Fibroblast of lung (primary cell): ENCODE data around the gene CYP26B1. TPM values are rescaled to one million over a fixed set of nuclear protein-coding genes. Genes with fewer than 3 reads are reported as not detected.
A peak's percentile ranks its signal among the peaks of the same experiment; 100 is the strongest.

Source experiments
- DNase-seq, 2 donors: peaks; one replicate each; pipeline versions ENCODE4 v3.0.0 to v3.0.0-alpha.2; 2010; ENCODE audit warnings: low read depth in 2 of 2
- H2AFZ ChIP-seq: 2 replicates; pipeline ENCODE4 v1.5.1; 2012; ENCODE audit warnings: low read length, control low read depth, inconsistent platforms
- H3K27ac ChIP-seq: 2 replicates; pipeline ENCODE4 v1.5.1; 2011; ENCODE audit warnings: low read length, control low read depth; ENCODE audit not compliant: insufficient read depth
- H3K27me3 ChIP-seq: 2 replicates; pipeline ENCODE4 v1.5.1; 2011; ENCODE audit warnings: mild to moderate bottlenecking, low read length; ENCODE audit not compliant: control insufficient read depth, insufficient read depth
- H3K36me3 ChIP-seq: 2 replicates; pipeline ENCODE4 v1.5.1; 2011; ENCODE audit warnings: low read length; ENCODE audit not compliant: control insufficient read depth, insufficient read depth
- H3K4me1 ChIP-seq: 2 replicates; pipeline ENCODE4 v1.5.1; 2011; ENCODE audit warnings: low read length; ENCODE audit not compliant: control insufficient read depth, insufficient read depth; ENCODE audit errors: extremely low read depth
- H3K4me2 ChIP-seq: 2 replicates; pipeline ENCODE4 v1.5.1; 2011; ENCODE audit warnings: low read length, control low read depth; ENCODE audit not compliant: insufficient read depth; ENCODE audit errors: extremely low read depth
- H3K4me3 ChIP-seq, 4 experiments: fragments of 200-600 bp in 1 of 4; sonication (generic) in 1 of 4; replicated peaks in 1 of 4; 2 replicates each; pipeline ENCODE4 v1.5.1; 2011 to 2016; ENCODE audit warnings: low read length in 4 of 4, low read depth in 3 of 4, mild to moderate bottlenecking in 3 of 4, control low read depth in 2 of 4, inconsistent platforms in 1 of 4, mixed read lengths in 1 of 4; ENCODE audit not compliant: insufficient read depth in 1 of 4; ENCODE audit errors: control extremely low read depth in 1 of 4
- H3K79me2 ChIP-seq: 2 replicates; pipeline ENCODE4 v1.5.1; 2012; ENCODE audit warnings: mild to moderate bottlenecking, low read length, inconsistent platforms; ENCODE audit not compliant: control insufficient read depth, insufficient read depth
- H3K9ac ChIP-seq: 2 replicates; pipeline ENCODE4 v1.5.1; 2011; ENCODE audit warnings: mild to moderate bottlenecking, low read length, control low read depth; ENCODE audit not compliant: insufficient read depth
- H3K9me3 ChIP-seq: 2 replicates; pipeline ENCODE4 v1.5.1; 2012; ENCODE audit warnings: low read depth, low read length; ENCODE audit not compliant: control insufficient read depth, insufficient read depth
- H4K20me1 ChIP-seq: 2 replicates; pipeline ENCODE4 v1.5.1; 2011; ENCODE audit warnings: low read length; ENCODE audit not compliant: control insufficient read depth, insufficient read depth; ENCODE audit errors: extremely low read depth
- CTCF ChIP-seq, 2 donors: IDR thresholded peaks in 1 of 2; conservative IDR thresholded peaks in 1 of 2; 1 replicate in 1 of 2; 2 replicates in 1 of 2; pipeline ENCODE4 v1.5.1; 2011 to 2012; ENCODE audit warnings: low read length in 2 of 2, control low read depth in 1 of 2, inconsistent platforms in 1 of 2, low read depth in 1 of 2, mild to moderate bottlenecking in 1 of 2
- EZH2 ChIP-seq: IDR thresholded peaks from 2 replicates; pipeline ENCODE4 v1.5.1; 2012; ENCODE audit warnings: low read length, control low read depth, mild to moderate bottlenecking; ENCODE audit errors: missing control alignments
- polyA plus RNA-seq, 2 donors: library from polyadenylated mRNA; depleted of rRNA in 1 of 2; stranded (reverse) in 1 of 2; unstranded in 1 of 2; fragments of >200 nt; gene quantifications; 2 replicates each; pipeline ENCODE4 v1.2.1, GENCODE V29; 2011 to 2012; ENCODE audit warnings: missing spikeins in 1 of 2
- total RNA-seq: library from RNA; depleted of rRNA; stranded (reverse); fragments of >200 nt; gene quantifications from 2 replicates; pipeline ENCODE4 v1.2.1, GENCODE V29; 2014

Gene CYP26B1
- total and polyA plus RNA-seq, 2 donors (not counting 1 experiment from before 2014, with no cell fraction given), result 0.09 to 0.17 TPM

GRCh38 chr2:72082887-72083286, 64.8 kb downstream of the CYP26B1 start:
- H3K27me3 ChIP-seq, result no peaks in the 10 kb centered on the region
- H3K4me1 ChIP-seq, result no peaks in the 10 kb centered on the region
- no peaks in the 10 kb centered on the region for H3K9me3 ChIP-seq
- H2AFZ ChIP-seq, result no peak overlapping the region
- no peak overlapping the region for H3K4me2 ChIP-seq
- no peak for DNase-seq
- H3K36me3 ChIP-seq, result no peaks in the 10 kb centered on the region
- no peaks in the 10 kb centered on the region for H4K20me1 ChIP-seq
- H3K9ac ChIP-seq, result no peak overlapping the region
- TF ChIP-seq EZH2 (no peak), CTCF (conservative IDR thresholded peaks at IDR 0.05 in 1 of 2, IDR thresholded peaks at IDR 0.05 in 1 of 2; ENCODE audit: low read depth in 1 of 2, low read length in 2 of 2) (no peak)
- H3K4me3 ChIP-seq, result no peak overlapping the region
- no peak overlapping the region for H3K27ac ChIP-seq
- no peaks in the 10 kb centered on the region for H3K79me2 ChIP-seq

- Histone ChIP-seq H3K27ac (no peak overlapping the region), H4K20me1 (no peaks in the 10 kb centered on the region), H3K4me3 (no peak overlapping the region), H3K9me3 (no peaks in the 10 kb centered on the region), H3K4me2 (no peak overlapping the region), H3K27me3 (no peaks in the 10 kb centered on the region), H3K36me3 (no peaks in the 10 kb centered on the region), H2AFZ (no peak overlapping the region), H3K9ac (no peak overlapping the region), H3K79me2 (no peaks in the 10 kb centered on the region), H3K4me1 (no peaks in the 10 kb centered on the region)
- TF ChIP-seq CTCF (conservative IDR thresholded peaks at IDR 0.05 in 1 of 2, IDR thresholded peaks at IDR 0.05 in 1 of 2; ENCODE audit: low read depth in 1 of 2, low read length in 2 of 2) (no peak), EZH2 (no peak)
- DNase-seq, result peak in 1 of 2 donors; percentile 44
These were observed 65.6 kb downstream of the CYP26B1 start for GRCh38 chr2:72082021-72082601.

DNA sequence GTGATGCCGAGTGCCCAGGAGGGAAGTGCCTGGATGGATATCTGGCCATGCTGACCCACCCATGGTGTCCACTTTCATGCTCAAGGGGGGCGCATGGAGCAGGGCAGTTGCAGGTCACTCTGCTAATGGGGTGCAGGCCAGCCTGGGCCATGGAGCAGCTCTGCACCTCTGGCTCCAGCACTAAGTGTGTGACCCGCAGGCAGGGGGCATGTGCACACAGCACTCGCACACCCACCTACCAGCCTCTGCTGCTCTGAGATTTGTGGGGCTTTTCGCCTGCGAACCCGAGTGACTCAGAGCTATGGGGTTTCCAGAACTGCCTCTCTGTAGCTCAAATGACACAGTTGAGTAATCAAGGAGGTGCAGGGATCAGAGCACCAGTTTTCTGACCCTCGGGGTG, 66.2 kb downstream of the CYP26B1 start:
- H3K9me3 ChIP-seq, result no peaks in the 10 kb centered on the region
- no peaks in the 10 kb centered on the region for H3K36me3 ChIP-seq
- peak in 1 of 2 donors; percentile 47 for DNase-seq
- H3K27me3 ChIP-seq, result no peaks in the 10 kb centered on the region
- H4K20me1 ChIP-seq, result no peaks in the 10 kb centered on the region
- H3K27ac ChIP-seq, result no peak overlapping the region
- no peaks in the 10 kb centered on the region for H3K4me1 ChIP-seq
- H3K4me3 ChIP-seq, result no peak overlapping the region
- no peak overlapping the region for H3K4me2 ChIP-seq
- H3K79me2 ChIP-seq, result no peaks in the 10 kb centered on the region
- no peak overlapping the region for H2AFZ ChIP-seq
- TF ChIP-seq EZH2 (no peak), CTCF (conservative IDR thresholded peaks at IDR 0.05 in 1 of 2, IDR thresholded peaks at IDR 0.05 in 1 of 2; ENCODE audit: low read depth in 1 of 2, low read length in 2 of 2) (no peak)
- no peak overlapping the region for H3K9ac ChIP-seq
